IMR-90 (cell line): ENCODE results near the gene AFDN. TPM values are rescaled to one million over a fixed set of nuclear protein-coding genes. Genes with fewer than 3 reads are reported as not detected.

Experiments
- ATAC-seq: fragments of 200-7000 bp; cut with Tn5 transposase; 2 replicates; pipeline ENCODE4 v1.9.1; 2020; ENCODE audit warnings: low read depth, mild to moderate bottlenecking, moderate library complexity
- BruUV-seq: library from RNA; stranded (reverse); fragments of 400-500 nt; replicated peaks from 2 replicates; lab custom pipeline; 2021; lab: Mats Ljungman, UMichigan
- CTCF ChIA-PET: fragments of 300-600 bp; formaldehyde crosslinking; extraction: SDS; loops from one replicate; lab custom pipeline; 2021; ENCODE audit warnings: antibody characterized with exemption; lab: Yijun Ruan, JAX
- POLR2A ChIA-PET: fragments of 300-600 bp; sonication (Branson Sonifier 250); formaldehyde crosslinking; loops from one replicate; lab custom pipeline; 2022; ENCODE audit warnings: antibody characterized with exemption; ENCODE audit not compliant: unreplicated experiment; lab: Charles Lee
- DNase-seq: peaks from one replicate; pipeline ENCODE4 v3.0.0; 2013
- H2AFZ ChIP-seq: replicated peaks from 2 replicates; pipeline ENCODE3; 2013; ENCODE audit warnings: low read length, mild to moderate bottlenecking; ENCODE audit not compliant: poor library complexity
- H2AK5ac ChIP-seq: 2 replicates; pipeline ENCODE4 v1.6.1; 2013; ENCODE audit warnings: low read depth, low read length, inconsistent platforms
- H2AK9ac ChIP-seq: replicated peaks from 2 replicates; pipeline ENCODE3; 2013; ENCODE audit warnings: mild to moderate bottlenecking, low read depth, low read length, moderate library complexity; ENCODE audit not compliant: poor library complexity
- H2BK120ac ChIP-seq: 2 replicates; pipeline ENCODE4 v1.6.1; 2013; ENCODE audit warnings: low read depth, low read length, inconsistent platforms
- H2BK15ac ChIP-seq: 3 replicates; pipeline ENCODE4 v1.6.1; 2013; ENCODE audit warnings: low read depth, low read length, inconsistent platforms
- H2BK20ac ChIP-seq: 2 replicates; pipeline ENCODE4 v1.6.1; 2013; ENCODE audit warnings: low read depth, mild to moderate bottlenecking, inconsistent platforms, low read length, moderate library complexity
- H2BK5ac ChIP-seq: 2 replicates; pipeline ENCODE4 v1.6.1; 2013; ENCODE audit warnings: mild to moderate bottlenecking, low read depth, low read length, inconsistent platforms; ENCODE audit not compliant: poor library complexity, severe bottlenecking
- H3K14ac ChIP-seq: replicated peaks from 2 replicates; pipeline ENCODE4 v1.6.1; 2013; ENCODE audit warnings: low read depth, low read length, inconsistent platforms
- H3K18ac ChIP-seq: 2 replicates; pipeline ENCODE4 v1.6.1; 2013; ENCODE audit warnings: low read depth, low read length, control low read depth
- H3K23ac ChIP-seq: 2 replicates; pipeline ENCODE4 v1.6.1; 2013; ENCODE audit warnings: low read depth, low read length, inconsistent platforms
- H3K27ac ChIP-seq: 2 replicates; pipeline ENCODE4 v1.5.1; 2013; ENCODE audit warnings: mild to moderate bottlenecking, control low read depth, low read length; ENCODE audit not compliant: insufficient read depth
- H3K27me3 ChIP-seq: 2 replicates; pipeline ENCODE4 v1.6.1; 2013; ENCODE audit warnings: low read length; ENCODE audit not compliant: control insufficient read depth, insufficient read depth
- H3K36me3 ChIP-seq: 2 replicates; pipeline ENCODE4 v1.6.1; 2013; ENCODE audit warnings: low read length, mixed read lengths; ENCODE audit not compliant: control insufficient read depth, insufficient read depth
- H3K4ac ChIP-seq: 2 replicates; pipeline ENCODE4 v1.6.1; 2013; ENCODE audit warnings: low read depth, low read length, inconsistent platforms
- H3K4me1 ChIP-seq: 2 replicates; pipeline ENCODE4 v1.6.1; 2013; ENCODE audit warnings: low read length, mixed read lengths; ENCODE audit not compliant: control insufficient read depth, insufficient read depth
- H3K4me2 ChIP-seq: 2 replicates; pipeline ENCODE4 v1.6.1; 2013; ENCODE audit warnings: low read depth, mild to moderate bottlenecking, control low read depth, low read length, moderate library complexity
- H3K4me3 ChIP-seq: 2 replicates; pipeline ENCODE4 v1.5.1; 2013; ENCODE audit warnings: low read depth, mild to moderate bottlenecking, control low read depth, low read length, moderate library complexity; ENCODE audit not compliant: insufficient read depth
- H3K56ac ChIP-seq: 2 replicates; pipeline ENCODE4 v1.6.1; 2013; ENCODE audit warnings: low read length, inconsistent platforms; ENCODE audit not compliant: insufficient read depth; ENCODE audit errors: extremely low read depth
- H3K79me1 ChIP-seq, 2 experiments: 2 replicates each; pipeline ENCODE4 v1.6.1; 2013; ENCODE audit warnings: low read length in 2 of 2, inconsistent platforms in 1 of 2, low read depth in 1 of 2
- H3K9ac ChIP-seq: 2 replicates; pipeline ENCODE4 v1.6.1; 2013; ENCODE audit warnings: low read depth, low read length, control low read depth
- H3K9me1 ChIP-seq: 2 replicates; pipeline ENCODE4 v1.6.1; 2013; ENCODE audit warnings: low read length, inconsistent platforms; ENCODE audit not compliant: insufficient read depth
- H3K9me3 ChIP-seq: 2 replicates; pipeline ENCODE4 v1.6.1; 2013; ENCODE audit warnings: low read length; ENCODE audit not compliant: control insufficient read depth, insufficient read depth
- H4K20me1 ChIP-seq: 2 replicates; pipeline ENCODE4 v1.6.1; 2013; ENCODE audit warnings: low read length, inconsistent platforms; ENCODE audit not compliant: insufficient read depth
- H4K5ac ChIP-seq: 2 replicates; pipeline ENCODE4 v1.6.1; 2013; ENCODE audit warnings: mild to moderate bottlenecking, low read depth, low read length, control low read depth
- H4K8ac ChIP-seq, 2 experiments: 2 replicates each; pipeline ENCODE4 v1.6.1; 2013; ENCODE audit warnings: low read depth in 2 of 2, low read length in 2 of 2, control low read depth in 1 of 2, inconsistent platforms in 1 of 2
- H4K91ac ChIP-seq: 2 replicates; pipeline ENCODE4 v1.6.1; 2013; ENCODE audit warnings: low read depth, low read length, inconsistent platforms; ENCODE audit not compliant: insufficient read depth
- CEBPB ChIP-seq: IDR thresholded peaks from 2 replicates; pipeline ENCODE4 v1.6.1; 2012; ENCODE audit warnings: low read depth, low read length, improper control_type of control experiment
- CHD1 ChIP-seq: IDR thresholded peaks from 2 replicates; pipeline ENCODE4 v1.6.1; 2012; ENCODE audit warnings: low read depth, low read length, improper control_type of control experiment
- MAFK ChIP-seq: IDR thresholded peaks from 2 replicates; pipeline ENCODE4 v1.6.1; 2012; ENCODE audit warnings: low read depth, low read length, improper control_type of control experiment
- MAZ ChIP-seq: IDR thresholded peaks from 2 replicates; pipeline ENCODE4 v1.6.1; 2012; ENCODE audit warnings: low read depth, mild to moderate bottlenecking, low read length, improper control_type of control experiment, moderate library complexity, borderline replicate concordance
- MXI1 ChIP-seq: IDR thresholded peaks from 2 replicates; pipeline ENCODE4 v1.6.1; 2012; ENCODE audit warnings: low read depth, mild to moderate bottlenecking, low read length, moderate library complexity, borderline replicate concordance
- NFE2L2 ChIP-seq: fragments of 150-350 bp; IDR thresholded peaks from 2 replicates; pipeline ENCODE4 v1.6.1; 2016; ENCODE audit warnings: low read depth, mild to moderate bottlenecking, low read length
- POLR2A ChIP-seq: IDR thresholded peaks from 2 replicates; pipeline ENCODE4 v1.6.1; 2012; ENCODE audit warnings: mild to moderate bottlenecking, low read depth, low read length
- RAD21 ChIP-seq: IDR thresholded peaks from 2 replicates; pipeline ENCODE4 v1.6.1; 2012; ENCODE audit warnings: low read length, improper control_type of control experiment
- RFX5 ChIP-seq: IDR thresholded peaks from 2 replicates; pipeline ENCODE4 v1.8.0; 2012; ENCODE audit warnings: low read depth, mild to moderate bottlenecking, low read length, moderate library complexity
- WGBS, 2 experiments: methylation state at CpG; one replicate each; pipeline versions ENCODE4 v1.1.5 to v1.1.7; 2013; ENCODE audit warnings: missing lambda C conversion rate in 2 of 2; ENCODE audit not compliant: insufficient read length in 1 of 2; ENCODE audit errors: extremely low coverage in 2 of 2; 5-methylcytosine and 5-hydroxymethylcytosine counted together
- dilution Hi-C: fragments of 300-500 bp; cut with HindIII; formaldehyde crosslinking; loops from one replicate; pipeline ENCODE4 v1.14.3; 2018; ENCODE audit warnings: low sequenced_read_pairs; ENCODE audit not compliant: unreplicated experiment
- in situ Hi-C: fragments of 300-500 bp; cut with MboI; formaldehyde crosslinking; loops from 3 replicates; pipeline ENCODE4 v1.14.3; 2019; ENCODE audit warnings: low sequenced_read_pairs, inconsistent platforms, mixed read lengths
- intact Hi-C: fragments of 100-400 bp; cut with micrococcal nuclease; formaldehyde crosslinking; loops from 2 replicates; pipeline ENCODE4 v1.10.0; 2022
- polyA plus RNA-seq, 3 experiments: library from polyadenylated mRNA; depleted of rRNA; stranded (reverse); fragments of >200 nt; gene quantifications; 2 replicates each; pipeline ENCODE4 v1.2.3, GENCODE V29; 2012; ENCODE audit warnings: low replicate concordance in 1 of 3
- total RNA-seq: library from RNA; depleted of rRNA; stranded (reverse); fragments of >200 nt; gene quantifications from 2 replicates; pipeline ENCODE4 v1.2.3, GENCODE V29; 2012

The AFDN gene
- total and polyA plus RNA-seq, 2 of the 4 experiments (the other 2 are of a cell fraction): 11.6 to 20.8 TPM

GRCh38 chr6:167833396-167833763 lies 6.7 kb downstream of the AFDN start:
- no peak overlapping the region for H3K14ac ChIP-seq
- DNase-seq (no peak), ATAC-seq (no peak)
- ChIA-PET CTCF (no interaction called here), POLR2A (no interaction called here)
- H2BK20ac ChIP-seq: no peak overlapping the region
- no TSS peak for BruUV-seq
- no CpG with 5 or more reads among the region's 2 CpGs for WGBS, 2 experiments
- no peak overlapping the region for H3K18ac ChIP-seq
- intact Hi-C loops (loop anchor here (2.0 kb wide), 1 partner anchor 15 kb away; no protein-coding TSS in a partner anchor), in situ Hi-C loops (no loop called here), dilution Hi-C loops (no loop called here)
- H3K4me2 ChIP-seq: no peak overlapping the region
- peaks cover 16 to 24% of the 10 kb centered on the region in 2 experiments for H3K79me1 ChIP-seq
- no peak overlapping the region for H3K23ac ChIP-seq
- H3K4ac ChIP-seq: no peak overlapping the region
- H3K27ac ChIP-seq: no peak overlapping the region
- H4K20me1 ChIP-seq: peaks cover 13% of the 10 kb centered on the region
- no peaks in the 10 kb centered on the region for H3K9me1 ChIP-seq
- no peaks in the 10 kb centered on the region for H3K36me3 ChIP-seq
- H3K4me3 ChIP-seq: no peak overlapping the region
- no peaks in the 10 kb centered on the region for H3K4me1 ChIP-seq
- H4K91ac ChIP-seq: no peak overlapping the region
- H2AK9ac ChIP-seq: no peak overlapping the region
- H3K9me3 ChIP-seq: no peaks in the 10 kb centered on the region
- H3K9ac ChIP-seq: no peak overlapping the region
- no peak for TF ChIP-seq MAZ
- TF ChIP-seq RAD21: no peak
- TF ChIP-seq NFE2L2: no peak
- no peak for TF ChIP-seq MXI1
- TF ChIP-seq CEBPB: no peak
- TF ChIP-seq RFX5: no peak
- no peak for TF ChIP-seq CHD1
- TF ChIP-seq POLR2A: no peak
- TF ChIP-seq MAFK: no peak
- H3K27me3 ChIP-seq: no peaks in the 10 kb centered on the region
- H3K56ac ChIP-seq: no peak overlapping the region
- no peak overlapping the region for H4K5ac ChIP-seq
- no peak overlapping the region for H4K8ac ChIP-seq
- H2BK15ac ChIP-seq: no peak overlapping the region
- no peak overlapping the region for H2AK5ac ChIP-seq
- H2AFZ ChIP-seq: no peak overlapping the region
- no peak overlapping the region for H2BK5ac ChIP-seq
- H2BK120ac ChIP-seq: no peak overlapping the region
